IMR-90 (cell line): ENCODE results near the gene DNM3. TPM values are rescaled to one million over a fixed set of nuclear protein-coding genes. Genes with fewer than 3 reads are reported as not detected.

Experiments used
- ATAC-seq: fragments of 200-7000 bp; cut with Tn5 transposase; 2 replicates; pipeline ENCODE4 v1.9.1; 2020; ENCODE audit warnings: low read depth, mild to moderate bottlenecking, moderate library complexity
- BruUV-seq: library from RNA; stranded (reverse); fragments of 400-500 nt; replicated peaks from 2 replicates; lab custom pipeline; 2021; lab: Mats Ljungman, UMichigan
- CTCF ChIA-PET: fragments of 300-600 bp; formaldehyde crosslinking; extraction: SDS; loops from one replicate; lab custom pipeline; 2021; ENCODE audit warnings: antibody characterized with exemption; lab: Yijun Ruan, JAX
- POLR2A ChIA-PET: fragments of 300-600 bp; sonication (Branson Sonifier 250); formaldehyde crosslinking; loops from one replicate; lab custom pipeline; 2022; ENCODE audit warnings: antibody characterized with exemption; ENCODE audit not compliant: unreplicated experiment; lab: Charles Lee
- DNase-seq: peaks from one replicate; pipeline ENCODE4 v3.0.0; 2013
- H2AFZ ChIP-seq: replicated peaks from 2 replicates; pipeline ENCODE3; 2013; ENCODE audit warnings: low read length, mild to moderate bottlenecking; ENCODE audit not compliant: poor library complexity
- H2AK5ac ChIP-seq: 2 replicates; pipeline ENCODE4 v1.6.1; 2013; ENCODE audit warnings: low read depth, low read length, inconsistent platforms
- H2AK9ac ChIP-seq: replicated peaks from 2 replicates; pipeline ENCODE3; 2013; ENCODE audit warnings: mild to moderate bottlenecking, low read depth, low read length, moderate library complexity; ENCODE audit not compliant: poor library complexity
- H2BK120ac ChIP-seq: 2 replicates; pipeline ENCODE4 v1.6.1; 2013; ENCODE audit warnings: low read depth, low read length, inconsistent platforms
- H2BK15ac ChIP-seq: 3 replicates; pipeline ENCODE4 v1.6.1; 2013; ENCODE audit warnings: low read depth, low read length, inconsistent platforms
- H2BK20ac ChIP-seq: 2 replicates; pipeline ENCODE4 v1.6.1; 2013; ENCODE audit warnings: low read depth, mild to moderate bottlenecking, inconsistent platforms, low read length, moderate library complexity
- H2BK5ac ChIP-seq: 2 replicates; pipeline ENCODE4 v1.6.1; 2013; ENCODE audit warnings: mild to moderate bottlenecking, low read depth, low read length, inconsistent platforms; ENCODE audit not compliant: poor library complexity, severe bottlenecking
- H3K14ac ChIP-seq: replicated peaks from 2 replicates; pipeline ENCODE4 v1.6.1; 2013; ENCODE audit warnings: low read depth, low read length, inconsistent platforms
- H3K18ac ChIP-seq: 2 replicates; pipeline ENCODE4 v1.6.1; 2013; ENCODE audit warnings: low read depth, low read length, control low read depth
- H3K23ac ChIP-seq: 2 replicates; pipeline ENCODE4 v1.6.1; 2013; ENCODE audit warnings: low read depth, low read length, inconsistent platforms
- H3K27ac ChIP-seq: 2 replicates; pipeline ENCODE4 v1.5.1; 2013; ENCODE audit warnings: mild to moderate bottlenecking, control low read depth, low read length; ENCODE audit not compliant: insufficient read depth
- H3K27me3 ChIP-seq: 2 replicates; pipeline ENCODE4 v1.6.1; 2013; ENCODE audit warnings: low read length; ENCODE audit not compliant: control insufficient read depth, insufficient read depth
- H3K36me3 ChIP-seq: 2 replicates; pipeline ENCODE4 v1.6.1; 2013; ENCODE audit warnings: low read length, mixed read lengths; ENCODE audit not compliant: control insufficient read depth, insufficient read depth
- H3K4ac ChIP-seq: 2 replicates; pipeline ENCODE4 v1.6.1; 2013; ENCODE audit warnings: low read depth, low read length, inconsistent platforms
- H3K4me1 ChIP-seq: 2 replicates; pipeline ENCODE4 v1.6.1; 2013; ENCODE audit warnings: low read length, mixed read lengths; ENCODE audit not compliant: control insufficient read depth, insufficient read depth
- H3K4me2 ChIP-seq: 2 replicates; pipeline ENCODE4 v1.6.1; 2013; ENCODE audit warnings: low read depth, mild to moderate bottlenecking, control low read depth, low read length, moderate library complexity
- H3K4me3 ChIP-seq: 2 replicates; pipeline ENCODE4 v1.5.1; 2013; ENCODE audit warnings: low read depth, mild to moderate bottlenecking, control low read depth, low read length, moderate library complexity; ENCODE audit not compliant: insufficient read depth
- H3K56ac ChIP-seq: 2 replicates; pipeline ENCODE4 v1.6.1; 2013; ENCODE audit warnings: low read length, inconsistent platforms; ENCODE audit not compliant: insufficient read depth; ENCODE audit errors: extremely low read depth
- H3K79me1 ChIP-seq, 2 experiments: 2 replicates each; pipeline ENCODE4 v1.6.1; 2013; ENCODE audit warnings: low read length in 2 of 2, inconsistent platforms in 1 of 2, low read depth in 1 of 2
- H3K9ac ChIP-seq: 2 replicates; pipeline ENCODE4 v1.6.1; 2013; ENCODE audit warnings: low read depth, low read length, control low read depth
- H3K9me1 ChIP-seq: 2 replicates; pipeline ENCODE4 v1.6.1; 2013; ENCODE audit warnings: low read length, inconsistent platforms; ENCODE audit not compliant: insufficient read depth
- H3K9me3 ChIP-seq: 2 replicates; pipeline ENCODE4 v1.6.1; 2013; ENCODE audit warnings: low read length; ENCODE audit not compliant: control insufficient read depth, insufficient read depth
- H4K20me1 ChIP-seq: 2 replicates; pipeline ENCODE4 v1.6.1; 2013; ENCODE audit warnings: low read length, inconsistent platforms; ENCODE audit not compliant: insufficient read depth
- H4K5ac ChIP-seq: 2 replicates; pipeline ENCODE4 v1.6.1; 2013; ENCODE audit warnings: mild to moderate bottlenecking, low read depth, low read length, control low read depth
- H4K8ac ChIP-seq, 2 experiments: 2 replicates each; pipeline ENCODE4 v1.6.1; 2013; ENCODE audit warnings: low read depth in 2 of 2, low read length in 2 of 2, control low read depth in 1 of 2, inconsistent platforms in 1 of 2
- H4K91ac ChIP-seq: 2 replicates; pipeline ENCODE4 v1.6.1; 2013; ENCODE audit warnings: low read depth, low read length, inconsistent platforms; ENCODE audit not compliant: insufficient read depth
- BHLHE40 ChIP-seq: fragments of 150-350 bp; IDR thresholded peaks from 2 replicates; pipeline ENCODE4 v1.6.1; 2016; ENCODE audit warnings: mild to moderate bottlenecking, low read depth, low read length
- CEBPB ChIP-seq: IDR thresholded peaks from 2 replicates; pipeline ENCODE4 v1.6.1; 2012; ENCODE audit warnings: low read depth, low read length, improper control_type of control experiment
- CHD1 ChIP-seq: IDR thresholded peaks from 2 replicates; pipeline ENCODE4 v1.6.1; 2012; ENCODE audit warnings: low read depth, low read length, improper control_type of control experiment
- FOS ChIP-seq: fragments of 150-350 bp; IDR thresholded peaks from 2 replicates; pipeline ENCODE4 v1.6.1; 2016; ENCODE audit warnings: low read depth, low read length
- MAFK ChIP-seq: IDR thresholded peaks from 2 replicates; pipeline ENCODE4 v1.6.1; 2012; ENCODE audit warnings: low read depth, low read length, improper control_type of control experiment
- MAZ ChIP-seq: IDR thresholded peaks from 2 replicates; pipeline ENCODE4 v1.6.1; 2012; ENCODE audit warnings: low read depth, mild to moderate bottlenecking, low read length, improper control_type of control experiment, moderate library complexity, borderline replicate concordance
- MXI1 ChIP-seq: IDR thresholded peaks from 2 replicates; pipeline ENCODE4 v1.6.1; 2012; ENCODE audit warnings: low read depth, mild to moderate bottlenecking, low read length, moderate library complexity, borderline replicate concordance
- NFE2L2 ChIP-seq: fragments of 150-350 bp; IDR thresholded peaks from 2 replicates; pipeline ENCODE4 v1.6.1; 2016; ENCODE audit warnings: low read depth, mild to moderate bottlenecking, low read length
- POLR2A ChIP-seq: IDR thresholded peaks from 2 replicates; pipeline ENCODE4 v1.6.1; 2012; ENCODE audit warnings: mild to moderate bottlenecking, low read depth, low read length
- RAD21 ChIP-seq: IDR thresholded peaks from 2 replicates; pipeline ENCODE4 v1.6.1; 2012; ENCODE audit warnings: low read length, improper control_type of control experiment
- RCOR1 ChIP-seq: IDR thresholded peaks from 2 replicates; pipeline ENCODE4 v1.6.1; 2012; ENCODE audit warnings: mild to moderate bottlenecking, low read length, improper control_type of control experiment; ENCODE audit not compliant: insufficient replicate concordance
- RFX5 ChIP-seq: IDR thresholded peaks from 2 replicates; pipeline ENCODE4 v1.8.0; 2012; ENCODE audit warnings: low read depth, mild to moderate bottlenecking, low read length, moderate library complexity
- SMC3 ChIP-seq: fragments of 150-350 bp; IDR thresholded peaks from 2 replicates; pipeline ENCODE4 v1.6.1; 2016; ENCODE audit warnings: low read depth, mild to moderate bottlenecking, antibody characterized with exemption, low read length, moderate library complexity
- WGBS, 2 experiments: methylation state at CpG; one replicate each; pipeline versions ENCODE4 v1.1.5 to v1.1.7; 2013; ENCODE audit warnings: missing lambda C conversion rate in 2 of 2; ENCODE audit not compliant: insufficient read length in 1 of 2; ENCODE audit errors: extremely low coverage in 2 of 2; 5-methylcytosine and 5-hydroxymethylcytosine counted together
- dilution Hi-C: fragments of 300-500 bp; cut with HindIII; formaldehyde crosslinking; loops from one replicate; pipeline ENCODE4 v1.14.3; 2018; ENCODE audit warnings: low sequenced_read_pairs; ENCODE audit not compliant: unreplicated experiment
- in situ Hi-C: fragments of 300-500 bp; cut with MboI; formaldehyde crosslinking; loops from 3 replicates; pipeline ENCODE4 v1.14.3; 2019; ENCODE audit warnings: low sequenced_read_pairs, inconsistent platforms, mixed read lengths
- intact Hi-C: fragments of 100-400 bp; cut with micrococcal nuclease; formaldehyde crosslinking; loops from 2 replicates; pipeline ENCODE4 v1.10.0; 2022
- polyA plus RNA-seq, 3 experiments: library from polyadenylated mRNA; depleted of rRNA; stranded (reverse); fragments of >200 nt; gene quantifications; 2 replicates each; pipeline ENCODE4 v1.2.3, GENCODE V29; 2012; ENCODE audit warnings: low replicate concordance in 1 of 3
- total RNA-seq: library from RNA; depleted of rRNA; stranded (reverse); fragments of >200 nt; gene quantifications from 2 replicates; pipeline ENCODE4 v1.2.3, GENCODE V29; 2012
- TF ChIP-seq, protein P1 (sequence below): conservative IDR thresholded peaks from 2 replicates; pipeline ENCODE4 v1.5.1; 2012; ENCODE audit warnings: mild to moderate bottlenecking, low read depth, low read length, improper control_type of control experiment
- TF ChIP-seq, protein P2 (sequence below): fragments of 150-350 bp; IDR thresholded peaks from 2 replicates; pipeline ENCODE4 v1.6.1; 2016; ENCODE audit warnings: low read depth, mild to moderate bottlenecking, low read length, moderate library complexity, borderline replicate concordance
- TF ChIP-seq, protein P3 (sequence below): fragments of 150-350 bp; IDR thresholded peaks from 2 replicates; pipeline ENCODE4 v1.6.1; 2017; ENCODE audit warnings: mild to moderate bottlenecking, antibody characterized with exemption, low read length, low read depth

DNM3 gene
- total and polyA plus RNA-seq, 2 of the 4 experiments (the other 2 are of a cell fraction), result 0.36 TPM

DNA sequence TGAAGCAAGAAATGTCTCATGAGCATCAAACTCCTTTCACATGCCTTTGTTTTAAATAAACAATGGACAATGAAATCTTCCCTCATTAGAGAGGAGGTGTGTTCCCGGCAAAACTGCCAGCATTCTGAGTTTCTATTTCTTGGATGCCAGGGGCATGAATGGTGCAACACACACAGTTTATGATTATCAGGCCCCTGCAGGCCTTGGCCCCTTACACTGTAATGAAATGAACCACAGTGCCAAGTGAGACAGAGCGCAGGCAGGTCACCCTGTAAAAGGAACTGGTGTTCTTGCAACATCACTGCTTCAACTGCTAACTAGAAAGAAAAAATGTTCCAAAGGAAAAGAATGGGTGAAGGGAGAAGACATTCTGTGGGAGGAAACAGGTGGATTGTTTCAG, 606.3 kb downstream of the DNM3 start:
- Histone ChIP-seq H4K8ac (no peak overlapping the region), H3K9ac (no peak overlapping the region), H3K56ac (no peak overlapping the region), H3K79me1 (peaks cover under 1 to 12% of the 10 kb centered on the region in 2 experiments; a peak in 3 of 4 replicates), H3K4me2 (no peak overlapping the region), H4K91ac (no peak overlapping the region), H3K23ac (no peak overlapping the region), H2AK5ac (no peak overlapping the region), H3K4me3 (no peak overlapping the region), H4K20me1 (no peaks in the 10 kb centered on the region), H3K27ac (no peak overlapping the region), H2BK5ac (no peak overlapping the region), H3K4me1 (peaks cover 11% of the 10 kb centered on the region), H2AFZ (no peak overlapping the region), H4K5ac (no peak overlapping the region), H3K4ac (no peak overlapping the region), H2BK15ac (no peak overlapping the region), H3K18ac (no peak overlapping the region), H3K36me3 (no peaks in the 10 kb centered on the region), H3K9me1 (peaks cover 10% of the 10 kb centered on the region), H2BK20ac (no peak overlapping the region), H2BK120ac (no peak overlapping the region), H3K14ac (no peak overlapping the region), H3K27me3 (no peaks in the 10 kb centered on the region), H2AK9ac (no peak overlapping the region), H3K9me3 (no peaks in the 10 kb centered on the region)
- no CpG with 5 or more reads among the region's 2 CpGs for WGBS, 2 experiments
- dilution Hi-C loops (no loop called here), intact Hi-C loops (no loop called here), in situ Hi-C loops (no loop called here)
- ChIA-PET POLR2A (no interaction called here), CTCF (no interaction called here)
- BruUV-seq, result no TSS peak
- ATAC-seq, result no peak
- no peak for TF ChIP-seq RAD21
- no peak for TF ChIP-seq CHD1
- no peak for TF ChIP-seq RCOR1
- TF ChIP-seq RFX5, result no peak
- TF ChIP-seq BHLHE40, result no peak
- TF ChIP-seq, protein P1, sequence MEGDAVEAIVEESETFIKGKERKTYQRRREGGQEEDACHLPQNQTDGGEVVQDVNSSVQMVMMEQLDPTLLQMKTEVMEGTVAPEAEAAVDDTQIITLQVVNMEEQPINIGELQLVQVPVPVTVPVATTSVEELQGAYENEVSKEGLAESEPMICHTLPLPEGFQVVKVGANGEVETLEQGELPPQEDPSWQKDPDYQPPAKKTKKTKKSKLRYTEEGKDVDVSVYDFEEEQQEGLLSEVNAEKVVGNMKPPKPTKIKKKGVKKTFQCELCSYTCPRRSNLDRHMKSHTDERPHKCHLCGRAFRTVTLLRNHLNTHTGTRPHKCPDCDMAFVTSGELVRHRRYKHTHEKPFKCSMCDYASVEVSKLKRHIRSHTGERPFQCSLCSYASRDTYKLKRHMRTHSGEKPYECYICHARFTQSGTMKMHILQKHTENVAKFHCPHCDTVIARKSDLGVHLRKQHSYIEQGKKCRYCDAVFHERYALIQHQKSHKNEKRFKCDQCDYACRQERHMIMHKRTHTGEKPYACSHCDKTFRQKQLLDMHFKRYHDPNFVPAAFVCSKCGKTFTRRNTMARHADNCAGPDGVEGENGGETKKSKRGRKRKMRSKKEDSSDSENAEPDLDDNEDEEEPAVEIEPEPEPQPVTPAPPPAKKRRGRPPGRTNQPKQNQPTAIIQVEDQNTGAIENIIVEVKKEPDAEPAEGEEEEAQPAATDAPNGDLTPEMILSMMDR, result no peak
- no peak for TF ChIP-seq MXI1
- TF ChIP-seq, protein P2, sequence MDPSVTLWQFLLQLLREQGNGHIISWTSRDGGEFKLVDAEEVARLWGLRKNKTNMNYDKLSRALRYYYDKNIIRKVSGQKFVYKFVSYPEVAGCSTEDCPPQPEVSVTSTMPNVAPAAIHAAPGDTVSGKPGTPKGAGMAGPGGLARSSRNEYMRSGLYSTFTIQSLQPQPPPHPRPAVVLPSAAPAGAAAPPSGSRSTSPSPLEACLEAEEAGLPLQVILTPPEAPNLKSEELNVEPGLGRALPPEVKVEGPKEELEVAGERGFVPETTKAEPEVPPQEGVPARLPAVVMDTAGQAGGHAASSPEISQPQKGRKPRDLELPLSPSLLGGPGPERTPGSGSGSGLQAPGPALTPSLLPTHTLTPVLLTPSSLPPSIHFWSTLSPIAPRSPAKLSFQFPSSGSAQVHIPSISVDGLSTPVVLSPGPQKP, result no peak
- TF ChIP-seq MAZ, result no peak
- no peak for TF ChIP-seq CEBPB
- TF ChIP-seq SMC3, result no peak
- TF ChIP-seq MAFK, result no peak
- TF ChIP-seq FOS, result no peak
- TF ChIP-seq POLR2A, result no peak
- TF ChIP-seq NFE2L2, result no peak
- TF ChIP-seq, protein P3, sequence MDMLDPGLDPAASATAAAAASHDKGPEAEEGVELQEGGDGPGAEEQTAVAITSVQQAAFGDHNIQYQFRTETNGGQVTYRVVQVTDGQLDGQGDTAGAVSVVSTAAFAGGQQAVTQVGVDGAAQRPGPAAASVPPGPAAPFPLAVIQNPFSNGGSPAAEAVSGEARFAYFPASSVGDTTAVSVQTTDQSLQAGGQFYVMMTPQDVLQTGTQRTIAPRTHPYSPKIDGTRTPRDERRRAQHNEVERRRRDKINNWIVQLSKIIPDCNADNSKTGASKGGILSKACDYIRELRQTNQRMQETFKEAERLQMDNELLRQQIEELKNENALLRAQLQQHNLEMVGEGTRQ, result no peak
- DNase-seq, result no peak
